Hepatocyte (in vitro differentiated cells): ENCODE data around the gene PLEKHA5.

ENCODE experiments used
- EZH2 ChIP-seq: fragments of 200-600 bp; sonication (generic); IDR thresholded peaks from 2 replicates; pipeline ENCODE4 v1.6.1; 2016; ENCODE audit warnings: antibody characterized with exemption, mild to moderate bottlenecking, borderline replicate concordance
- TF ChIP-seq, protein P1 (sequence below): fragments of 200-600 bp; sonication (generic); IDR thresholded peaks from 2 replicates; pipeline ENCODE4 v1.5.1; 2016; ENCODE audit warnings: antibody characterized with exemption, mild to moderate bottlenecking; ENCODE audit not compliant: poor library complexity

DNA sequence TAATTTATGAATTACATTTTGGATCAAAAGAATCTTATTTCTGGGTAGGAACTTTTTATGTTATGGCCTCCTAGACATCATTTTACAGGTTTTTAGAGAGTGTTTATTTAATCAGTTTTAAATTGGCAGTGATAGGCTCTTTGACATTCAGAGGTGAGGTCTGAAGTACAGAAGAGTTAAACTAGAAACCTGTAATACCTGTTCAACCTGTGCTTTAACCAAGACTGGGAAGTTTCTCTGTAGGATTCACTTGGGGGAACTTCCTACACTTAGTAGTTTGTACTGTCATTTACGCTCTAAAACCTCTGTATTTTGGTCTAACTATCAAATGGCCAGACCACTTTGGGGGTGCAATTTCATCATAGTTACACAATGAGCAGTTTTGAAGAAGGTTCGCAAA lies 35.9 kb downstream of the PLEKHA5 start:
- TF ChIP-seq, protein P1, sequence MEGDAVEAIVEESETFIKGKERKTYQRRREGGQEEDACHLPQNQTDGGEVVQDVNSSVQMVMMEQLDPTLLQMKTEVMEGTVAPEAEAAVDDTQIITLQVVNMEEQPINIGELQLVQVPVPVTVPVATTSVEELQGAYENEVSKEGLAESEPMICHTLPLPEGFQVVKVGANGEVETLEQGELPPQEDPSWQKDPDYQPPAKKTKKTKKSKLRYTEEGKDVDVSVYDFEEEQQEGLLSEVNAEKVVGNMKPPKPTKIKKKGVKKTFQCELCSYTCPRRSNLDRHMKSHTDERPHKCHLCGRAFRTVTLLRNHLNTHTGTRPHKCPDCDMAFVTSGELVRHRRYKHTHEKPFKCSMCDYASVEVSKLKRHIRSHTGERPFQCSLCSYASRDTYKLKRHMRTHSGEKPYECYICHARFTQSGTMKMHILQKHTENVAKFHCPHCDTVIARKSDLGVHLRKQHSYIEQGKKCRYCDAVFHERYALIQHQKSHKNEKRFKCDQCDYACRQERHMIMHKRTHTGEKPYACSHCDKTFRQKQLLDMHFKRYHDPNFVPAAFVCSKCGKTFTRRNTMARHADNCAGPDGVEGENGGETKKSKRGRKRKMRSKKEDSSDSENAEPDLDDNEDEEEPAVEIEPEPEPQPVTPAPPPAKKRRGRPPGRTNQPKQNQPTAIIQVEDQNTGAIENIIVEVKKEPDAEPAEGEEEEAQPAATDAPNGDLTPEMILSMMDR = no peak
- no peak for TF ChIP-seq EZH2
